ENCODE results near the gene PARPBP. TPM values are rescaled to one million over a fixed set of nuclear protein-coding genes. Genes with fewer than 3 reads are reported as not detected.
"Not testable (repeated sequence)": the region's sequence is repeated elsewhere in the genome, so short reads cannot be mapped to it uniquely, and the experiment has no call there.

Gene PARPBP
- total and polyA plus RNA-seq, 2 donors (not counting 3 experiments of a cell fraction or from before 2014, with no cell fraction given): 4.2 to 19.0 TPM

DNA sequence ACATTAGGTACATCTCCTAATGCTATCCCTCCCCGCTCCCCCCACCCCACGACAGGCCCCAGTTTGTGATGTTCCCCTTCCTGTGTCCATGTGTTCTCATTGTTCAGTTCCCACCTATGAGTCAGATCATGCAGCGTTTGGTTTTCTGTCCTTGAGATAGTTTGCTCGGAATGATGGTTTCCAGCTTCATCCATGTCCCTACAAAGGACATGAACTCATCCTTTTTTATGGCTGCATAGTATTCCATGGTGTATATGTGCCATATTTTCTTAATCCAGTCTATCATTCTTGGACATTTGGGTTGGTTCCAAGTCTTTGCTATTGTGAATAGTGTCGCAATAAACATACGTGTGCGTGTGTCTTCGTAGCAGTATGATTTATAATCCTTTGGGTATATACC lies 17.6 kb downstream of the PARPBP start:
- dilution Hi-C loops (cut with MboI; ENCODE audit: extremely low pct_ligation_motif_present, low sequenced_read_pairs); H3K36me3 ChIP-seq (ENCODE audit: control insufficient read depth in 2 of 2, extremely low read depth in 1 of 2, insufficient read depth in 2 of 2, low read length in 2 of 2); H3K9me3 ChIP-seq (replicated peaks; ENCODE audit: control insufficient read depth, insufficient read depth, low read length); H3K4me3 ChIP-seq (replicated peaks in 1 of 3; ENCODE audit: insufficient read depth in 1 of 3, low read depth in 1 of 3, low read length in 3 of 3); H3K27me3 ChIP-seq (ENCODE audit: control insufficient read depth in 2 of 2, insufficient read depth in 2 of 2, low read length in 2 of 2); intact Hi-C loops (cut with micrococcal nuclease); H4K20me1 ChIP-seq (replicated peaks; ENCODE audit: control insufficient read depth, extremely low read depth, insufficient read depth, low read length); H3K27ac ChIP-seq (ENCODE audit: insufficient read depth, low read depth, low read length); H2AFZ ChIP-seq (ENCODE audit: low read depth, low read length); BruUV-seq (replicated peaks); H3K9me1 ChIP-seq (replicated peaks; ENCODE audit: control insufficient read depth, extremely low read depth, insufficient read depth, low read length); POLR2A ChIA-PET; DNase-seq (ENCODE audit: low read depth, low spot score); CTCF ChIA-PET; FAIRE-seq; H3K79me2 ChIP-seq (ENCODE audit: control insufficient read depth, insufficient read depth, low read length); H3K4me1 ChIP-seq (ENCODE audit: control insufficient read depth, extremely low read depth, insufficient read depth, low read length); H3K4me2 ChIP-seq (ENCODE audit: insufficient read depth, low read length); H3K9ac ChIP-seq (replicated peaks; ENCODE audit: extremely low read depth, insufficient read depth, low read length): not testable (repeated sequence)

GRCh38 chr12:102142866-102143373 lies 22.9 kb downstream of the PARPBP start:
- H3K4me3 ChIP-seq (replicated peaks in 1 of 3; ENCODE audit: insufficient read depth in 1 of 3, low read depth in 1 of 3, low read length in 3 of 3); H4K20me1 ChIP-seq (replicated peaks; ENCODE audit: control insufficient read depth, extremely low read depth, insufficient read depth, low read length); dilution Hi-C loops (cut with MboI; ENCODE audit: extremely low pct_ligation_motif_present, low sequenced_read_pairs); H3K36me3 ChIP-seq (ENCODE audit: control insufficient read depth in 2 of 2, extremely low read depth in 1 of 2, insufficient read depth in 2 of 2, low read length in 2 of 2); H3K27ac ChIP-seq (ENCODE audit: insufficient read depth, low read depth, low read length); FAIRE-seq; H3K9me1 ChIP-seq (replicated peaks; ENCODE audit: control insufficient read depth, extremely low read depth, insufficient read depth, low read length); H3K9me3 ChIP-seq (replicated peaks; ENCODE audit: control insufficient read depth, insufficient read depth, low read length); POLR2A ChIA-PET; H3K79me2 ChIP-seq (ENCODE audit: control insufficient read depth, insufficient read depth, low read length); H3K4me1 ChIP-seq (ENCODE audit: control insufficient read depth, extremely low read depth, insufficient read depth, low read length); BruUV-seq (replicated peaks); H3K4me2 ChIP-seq (ENCODE audit: insufficient read depth, low read length); H3K27me3 ChIP-seq (ENCODE audit: control insufficient read depth in 2 of 2, insufficient read depth in 2 of 2, low read length in 2 of 2); H2AFZ ChIP-seq (ENCODE audit: low read depth, low read length); H3K9ac ChIP-seq (replicated peaks; ENCODE audit: extremely low read depth, insufficient read depth, low read length); DNase-seq (ENCODE audit: low read depth, low spot score): not testable (repeated sequence)
- CTCF ChIA-PET: interaction anchor here (1.1 kb wide), 1 partner anchor 10 kb away, joined by 3 read pairs; no protein-coding TSS in a partner anchor
- intact Hi-C loops (cut with micrococcal nuclease): loop anchor here (2.0 kb wide), 1 partner anchor 22 kb away; the partner anchor contains the start of genes NUP37 and PARPBP

Measured in endothelial cell of umbilical vein (primary cell).